Stimulated activated CD4-positive, alpha-beta T cell treated with anti-CD3 and anti-CD28 coated beads, Interleukin-12 subunit alpha, Interleukin-12 subunit beta, amount 100 ng/mL, for 48 hours (primary cell): ENCODE measurements around the gene TNNT2.
A peak's percentile ranks its signal among the peaks of the same experiment; 100 is the strongest.

Experiments used
- DNase-seq, 3 donors: peaks; one replicate each; pipeline ENCODE4 v3.0.0-alpha.2; 2020; ENCODE audit warnings: low read depth in 2 of 3, low spot score in 1 of 3

Gene TNNT2

DNA sequence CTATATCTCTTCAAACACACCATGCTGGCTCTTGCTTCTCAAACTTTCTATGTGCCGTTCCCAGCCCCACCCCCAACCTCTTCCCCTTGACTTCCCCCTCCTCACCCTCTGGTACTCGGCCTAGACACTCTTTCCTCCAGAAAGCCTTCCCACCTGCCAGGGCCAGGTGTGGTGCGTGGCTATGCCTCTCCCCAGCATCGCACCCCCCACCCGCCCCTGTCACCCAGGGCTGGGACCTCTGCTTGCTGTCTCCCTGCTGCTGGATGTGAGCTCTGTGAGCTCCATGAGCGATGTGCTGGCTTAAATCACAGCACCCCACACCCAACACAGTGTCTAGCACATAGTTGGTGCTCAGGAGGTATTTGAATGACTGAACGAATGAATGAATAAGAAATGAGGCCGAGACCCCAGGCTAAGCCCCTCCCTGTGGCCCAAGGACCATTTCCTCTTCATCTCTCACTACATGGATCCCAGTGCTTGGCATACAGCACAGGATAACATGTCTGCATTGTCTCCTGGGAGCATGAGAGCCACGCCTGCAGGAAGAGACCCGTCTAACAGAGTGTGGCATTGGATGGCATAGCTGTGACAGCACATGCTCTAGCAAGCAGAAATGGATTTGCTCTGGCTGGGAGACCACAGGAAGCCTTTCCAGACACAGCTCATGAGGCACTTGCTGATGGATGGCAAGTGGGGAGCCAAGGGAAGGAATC, 19.7 kb downstream of the TNNT2 start:
- DNase-seq: no peak

DNA sequence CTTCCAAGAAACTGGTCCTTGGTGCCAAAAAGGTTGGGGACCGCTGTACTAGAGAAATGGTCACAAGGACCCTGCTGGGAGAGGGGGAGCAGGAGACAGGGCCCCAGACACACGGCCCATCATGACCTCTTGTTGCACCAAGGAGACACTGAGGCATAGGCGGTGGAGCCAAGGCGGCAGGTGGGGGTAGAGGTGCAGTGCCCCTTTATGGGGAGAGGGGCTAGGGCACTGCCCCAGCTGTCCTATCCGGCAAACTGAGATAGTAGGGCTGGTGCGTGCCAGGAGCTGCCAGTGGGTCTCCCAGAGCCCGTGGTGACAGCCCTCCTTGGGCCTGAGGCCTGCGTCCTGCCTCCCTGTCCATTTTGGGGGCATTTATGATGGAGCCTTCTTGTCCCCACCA, 20.3 kb downstream of the TNNT2 start:
- no peak for DNase-seq

- DNase-seq: no peak
Observed at GRCh38 chr1:201356701-201357100, 20.8 kb downstream of the TNNT2 start.

- DNase-seq: no peak
Observed at GRCh38 chr1:201356236-201356635, 21.2 kb downstream of the TNNT2 start.

- no peak for DNase-seq
Observed at GRCh38 chr1:201355471-201355870, 22.0 kb downstream of the TNNT2 start.

DNA sequence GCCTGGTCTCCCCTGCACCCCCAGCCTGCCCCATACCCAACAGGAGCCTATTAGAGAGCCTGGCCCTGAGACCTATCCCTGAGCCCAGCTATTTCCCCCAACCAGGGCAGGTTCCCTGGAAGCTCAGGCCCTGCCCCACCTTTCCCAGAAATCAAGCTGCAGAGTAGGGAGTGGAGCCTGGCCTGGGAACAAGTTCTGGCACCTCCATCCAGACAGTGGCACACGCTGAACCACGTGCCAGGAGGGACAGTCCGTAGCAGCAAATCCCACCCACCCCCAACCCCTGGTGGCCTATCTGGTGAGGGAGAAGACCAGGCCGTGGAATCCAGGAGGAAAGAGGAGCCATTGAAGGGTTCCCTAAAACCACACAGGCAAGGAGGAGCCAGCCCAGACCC, 22.6 kb downstream of the TNNT2 start:
- no peak for DNase-seq

DNA sequence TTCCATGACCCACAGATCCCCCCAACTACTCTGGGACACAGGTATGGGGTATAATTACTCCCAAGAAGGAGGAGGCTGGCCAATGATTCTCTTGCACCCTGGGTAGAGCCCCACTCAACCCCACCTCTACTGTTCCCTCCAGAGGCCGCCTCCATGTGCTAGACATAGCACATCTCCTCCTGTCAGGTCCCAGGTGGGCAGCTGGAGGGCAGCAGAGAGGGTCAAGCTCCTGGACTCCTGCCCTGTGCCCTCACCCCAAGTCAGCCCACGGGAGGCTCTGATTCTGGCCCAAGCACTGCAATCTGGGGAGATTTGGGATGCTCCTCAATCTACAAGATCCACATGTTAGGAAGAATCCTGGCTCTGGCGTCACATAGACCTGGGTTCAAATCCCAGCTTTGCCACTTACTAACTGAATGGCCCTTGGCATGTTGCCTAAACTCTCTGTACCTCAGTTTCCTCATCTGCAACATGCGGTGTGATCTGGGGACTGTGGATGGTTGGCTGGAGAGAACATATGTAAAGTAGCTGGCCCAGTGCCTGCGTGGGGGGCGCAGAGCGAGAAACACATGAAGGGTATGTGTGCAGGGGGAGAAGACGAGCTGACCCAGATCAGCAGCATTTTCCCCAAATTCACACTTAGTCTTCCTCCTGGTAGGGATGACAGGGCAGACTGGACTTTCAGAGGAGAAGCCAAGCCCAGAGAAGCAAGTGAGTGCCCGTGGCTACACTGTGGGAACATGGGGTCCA, 23.2 kb downstream of the TNNT2 start:
- DNase-seq: no peak

GRCh38 chr1:201353186-201353940, 24.1 kb downstream of the TNNT2 start:
- DNase-seq: no peak

DNA sequence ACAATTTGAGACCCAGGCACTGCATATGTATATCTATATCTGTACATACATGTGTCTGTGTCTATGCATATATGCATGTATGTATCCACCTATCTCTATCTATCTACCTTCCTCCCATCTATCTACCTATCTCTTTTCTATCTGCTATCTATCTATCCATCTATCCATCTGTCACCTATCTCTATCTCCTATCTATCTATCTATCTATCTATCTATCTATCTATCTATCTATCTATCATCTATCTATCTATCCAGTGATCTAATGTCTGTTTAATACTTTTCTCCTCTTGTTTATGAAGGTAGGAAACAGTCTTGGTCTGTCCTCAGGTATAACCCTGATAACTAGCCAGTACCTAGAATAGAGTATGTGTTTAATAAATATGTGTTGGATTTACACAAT, 25.9 kb downstream of the TNNT2 start:
- no peak for DNase-seq

- DNase-seq: no peak
Observed at GRCh38 chr1:201350884-201351283, 26.6 kb downstream of the TNNT2 start.

- no peak for DNase-seq
Observed at GRCh38 chr1:201350361-201350725, 27.1 kb downstream of the TNNT2 start.

DNA sequence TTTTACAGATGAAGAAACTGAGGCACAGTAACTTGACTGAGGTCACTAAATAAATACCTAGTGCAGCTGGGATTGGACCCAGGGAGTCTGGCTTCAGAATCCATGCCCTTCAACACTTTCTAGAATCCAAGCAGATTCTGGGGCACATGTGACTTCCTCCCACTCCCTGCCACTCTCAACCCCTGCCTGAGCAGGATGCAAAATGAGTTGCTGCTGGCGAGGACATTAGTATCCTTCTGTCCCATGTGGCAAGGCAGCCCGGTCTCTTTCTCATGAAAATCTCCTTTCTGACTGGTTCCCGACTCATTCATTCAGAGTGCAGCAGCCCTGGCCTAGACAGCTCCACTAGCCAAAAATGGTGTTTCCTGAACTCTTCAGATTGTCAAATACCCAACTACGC, 28.4 kb downstream of the TNNT2 start:
- no peak for DNase-seq

- DNase-seq: peak in 1 of 3 donors; percentile 27
Observed at GRCh38 chr1:201348211-201348566, 29.3 kb downstream of the TNNT2 start.

GRCh38 chr1:201347498-201348210, 29.8 kb downstream of the TNNT2 start:
- no peak for DNase-seq

GRCh38 chr1:201346987-201347386, 30.5 kb downstream of the TNNT2 start:
- DNase-seq: no peak

GRCh38 chr1:201346337-201346939, 31.0 kb downstream of the TNNT2 start:
- peak in 1 of 3 donors; percentile 3 for DNase-seq

DNA sequence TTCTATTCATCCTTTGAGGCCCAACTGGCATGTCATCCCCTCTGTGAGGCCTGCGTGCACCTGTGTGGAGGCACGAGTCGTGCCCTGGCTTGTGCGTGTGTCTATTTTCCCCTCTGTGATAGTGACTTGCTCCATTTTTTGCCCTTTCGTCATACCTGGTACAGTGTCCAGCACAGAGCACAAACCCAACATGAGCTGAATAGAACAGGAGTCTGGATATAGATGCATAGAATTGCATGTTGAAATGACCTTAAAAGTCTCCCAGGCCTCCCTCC, 32.5 kb downstream of the TNNT2 start:
- DNase-seq: no peak

- DNase-seq: no peak
Observed at GRCh38 chr1:201344206-201345080, 33.0 kb downstream of the TNNT2 start.

DNA sequence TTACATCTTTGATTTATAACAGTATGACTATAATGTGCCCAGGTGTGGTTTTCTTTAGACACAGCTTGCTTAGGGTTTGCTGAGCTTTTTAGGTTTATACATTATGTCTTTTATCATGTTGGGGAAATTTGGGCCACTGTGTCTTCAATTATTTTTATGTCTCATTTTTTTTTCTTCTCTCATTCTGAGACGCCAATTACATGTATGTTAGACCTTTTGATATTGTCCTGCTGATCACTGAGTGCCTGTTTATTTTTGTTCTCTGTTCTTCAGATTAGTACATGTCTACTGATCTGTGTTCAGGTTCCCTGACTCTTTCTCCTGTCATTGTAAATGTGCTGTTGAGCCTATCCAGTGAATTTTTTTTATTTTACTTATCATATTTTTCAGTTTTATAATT, 36.1 kb downstream of the TNNT2 start:
- DNase-seq: no peak

DNA sequence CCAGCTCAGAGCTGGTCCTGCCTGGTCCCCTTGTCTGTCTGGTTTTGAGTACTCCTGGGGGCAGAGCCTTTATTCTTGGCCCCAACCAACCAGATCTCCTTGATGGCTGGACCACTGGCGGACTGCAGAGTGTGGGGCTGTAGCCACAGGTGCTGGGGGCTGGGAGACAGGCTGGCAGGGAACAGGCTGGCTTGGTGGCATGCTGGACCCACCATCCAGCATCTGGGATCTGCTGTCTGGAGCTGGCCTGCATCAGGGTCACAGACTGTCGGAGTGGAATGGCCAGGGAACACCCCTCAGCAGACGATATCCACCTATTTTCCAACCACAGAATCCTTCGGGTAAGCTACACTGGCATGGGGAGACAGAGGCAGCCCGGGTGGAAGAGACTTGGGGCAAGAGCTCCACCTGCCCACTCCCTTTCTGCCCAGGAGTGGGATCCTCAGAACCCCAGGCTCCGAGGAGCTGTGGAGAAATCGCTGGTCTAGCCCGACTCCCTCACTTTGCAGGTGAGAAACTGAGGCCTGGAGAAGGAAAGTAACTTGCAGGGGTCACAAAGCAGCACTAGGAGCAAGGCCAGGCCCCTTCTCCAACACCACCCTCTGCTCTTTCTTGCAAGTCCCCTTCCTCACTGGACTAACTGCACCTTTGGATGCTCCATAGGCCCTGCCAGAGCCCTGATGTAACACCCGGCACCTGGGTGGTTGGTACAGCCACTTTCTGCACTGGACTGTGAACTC, 40.6 kb downstream of the TNNT2 start:
- no peak for DNase-seq
